Fibroblast of lung (primary cell): ENCODE results near the gene WNT6.

ENCODE experiments used
- EZH2 ChIP-seq: IDR thresholded peaks from 2 replicates; pipeline ENCODE4 v1.5.1; 2012; ENCODE audit warnings: low read length, control low read depth, mild to moderate bottlenecking; ENCODE audit errors: missing control alignments
- TF ChIP-seq, protein P1 (sequence below), 2 donors: IDR thresholded peaks in 1 of 2; conservative IDR thresholded peaks in 1 of 2; 1 replicate in 1 of 2; 2 replicates in 1 of 2; pipeline ENCODE4 v1.5.1; 2011 to 2012; ENCODE audit warnings: low read length in 2 of 2, control low read depth in 1 of 2, inconsistent platforms in 1 of 2, low read depth in 1 of 2, mild to moderate bottlenecking in 1 of 2

DNA sequence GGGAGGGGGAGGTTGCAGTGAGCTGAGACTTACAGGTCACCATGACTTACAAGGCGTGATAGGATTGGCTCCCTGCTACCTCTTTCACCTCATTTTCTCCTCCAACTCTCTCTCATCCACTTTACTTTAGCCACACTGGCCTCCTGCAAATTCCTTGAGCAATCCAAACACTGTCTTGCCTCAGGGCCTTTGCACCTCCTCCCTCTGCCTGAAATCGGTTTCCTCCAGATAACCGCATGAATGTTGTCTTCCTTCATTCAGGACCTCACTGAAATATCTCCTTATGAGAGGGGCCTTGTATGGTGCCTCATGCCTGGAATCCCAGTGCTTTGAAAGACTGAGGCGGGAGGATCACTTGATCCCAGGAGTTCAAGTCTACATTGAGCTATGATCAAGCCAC lies 42.8 kb downstream of the WNT6 start:
- TF ChIP-seq EZH2, result no peak
- TF ChIP-seq, protein P1, sequence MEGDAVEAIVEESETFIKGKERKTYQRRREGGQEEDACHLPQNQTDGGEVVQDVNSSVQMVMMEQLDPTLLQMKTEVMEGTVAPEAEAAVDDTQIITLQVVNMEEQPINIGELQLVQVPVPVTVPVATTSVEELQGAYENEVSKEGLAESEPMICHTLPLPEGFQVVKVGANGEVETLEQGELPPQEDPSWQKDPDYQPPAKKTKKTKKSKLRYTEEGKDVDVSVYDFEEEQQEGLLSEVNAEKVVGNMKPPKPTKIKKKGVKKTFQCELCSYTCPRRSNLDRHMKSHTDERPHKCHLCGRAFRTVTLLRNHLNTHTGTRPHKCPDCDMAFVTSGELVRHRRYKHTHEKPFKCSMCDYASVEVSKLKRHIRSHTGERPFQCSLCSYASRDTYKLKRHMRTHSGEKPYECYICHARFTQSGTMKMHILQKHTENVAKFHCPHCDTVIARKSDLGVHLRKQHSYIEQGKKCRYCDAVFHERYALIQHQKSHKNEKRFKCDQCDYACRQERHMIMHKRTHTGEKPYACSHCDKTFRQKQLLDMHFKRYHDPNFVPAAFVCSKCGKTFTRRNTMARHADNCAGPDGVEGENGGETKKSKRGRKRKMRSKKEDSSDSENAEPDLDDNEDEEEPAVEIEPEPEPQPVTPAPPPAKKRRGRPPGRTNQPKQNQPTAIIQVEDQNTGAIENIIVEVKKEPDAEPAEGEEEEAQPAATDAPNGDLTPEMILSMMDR (conservative IDR thresholded peaks at IDR 0.05 in 1 of 2, IDR thresholded peaks at IDR 0.05 in 1 of 2; ENCODE audit: low read depth in 1 of 2, low read length in 2 of 2), result no peak
